ENCODE results near the gene NXN. TPM values are rescaled to one million over a fixed set of nuclear protein-coding genes. Genes with fewer than 3 reads are reported as not detected.
"Not testable (repeated sequence)": the region's sequence is repeated elsewhere in the genome, so short reads cannot be mapped to it uniquely, and the experiment has no call there.

The NXN gene
- total RNA-seq, 6 experiments from 2014 or later: 2.7 to 9.5 (median 8.0) TPM

GRCh38 chr17:830381-830780 is 149.2 kb downstream of the NXN start:
- Histone ChIP-seq H3K27me3 (no peaks in the 10 kb centered on the region), H3K27ac (no peak overlapping the region), H3K36me3 (no peaks in the 10 kb centered on the region), H3K4me1 (no peaks in the 10 kb centered on the region), H3K9me3 (no peaks in the 10 kb centered on the region), H3K4me3 (no peak overlapping the region)
- ATAC-seq (no peak), DNase-seq (no peak)
- 72% methylated on average over 15 of the region's 19 CpGs for WGBS (ENCODE audit: insufficient coverage, low coverage, low lambda C conversion rate, missing lambda C conversion rate)
- TF ChIP-seq, protein P1, sequence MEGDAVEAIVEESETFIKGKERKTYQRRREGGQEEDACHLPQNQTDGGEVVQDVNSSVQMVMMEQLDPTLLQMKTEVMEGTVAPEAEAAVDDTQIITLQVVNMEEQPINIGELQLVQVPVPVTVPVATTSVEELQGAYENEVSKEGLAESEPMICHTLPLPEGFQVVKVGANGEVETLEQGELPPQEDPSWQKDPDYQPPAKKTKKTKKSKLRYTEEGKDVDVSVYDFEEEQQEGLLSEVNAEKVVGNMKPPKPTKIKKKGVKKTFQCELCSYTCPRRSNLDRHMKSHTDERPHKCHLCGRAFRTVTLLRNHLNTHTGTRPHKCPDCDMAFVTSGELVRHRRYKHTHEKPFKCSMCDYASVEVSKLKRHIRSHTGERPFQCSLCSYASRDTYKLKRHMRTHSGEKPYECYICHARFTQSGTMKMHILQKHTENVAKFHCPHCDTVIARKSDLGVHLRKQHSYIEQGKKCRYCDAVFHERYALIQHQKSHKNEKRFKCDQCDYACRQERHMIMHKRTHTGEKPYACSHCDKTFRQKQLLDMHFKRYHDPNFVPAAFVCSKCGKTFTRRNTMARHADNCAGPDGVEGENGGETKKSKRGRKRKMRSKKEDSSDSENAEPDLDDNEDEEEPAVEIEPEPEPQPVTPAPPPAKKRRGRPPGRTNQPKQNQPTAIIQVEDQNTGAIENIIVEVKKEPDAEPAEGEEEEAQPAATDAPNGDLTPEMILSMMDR (IDR thresholded peaks at IDR 0.05): no peak
- no peak for TF ChIP-seq POLR2A (IDR thresholded peaks at IDR 0.05)
- intact Hi-C loops (cut with DNase I): no loop called here

DNA sequence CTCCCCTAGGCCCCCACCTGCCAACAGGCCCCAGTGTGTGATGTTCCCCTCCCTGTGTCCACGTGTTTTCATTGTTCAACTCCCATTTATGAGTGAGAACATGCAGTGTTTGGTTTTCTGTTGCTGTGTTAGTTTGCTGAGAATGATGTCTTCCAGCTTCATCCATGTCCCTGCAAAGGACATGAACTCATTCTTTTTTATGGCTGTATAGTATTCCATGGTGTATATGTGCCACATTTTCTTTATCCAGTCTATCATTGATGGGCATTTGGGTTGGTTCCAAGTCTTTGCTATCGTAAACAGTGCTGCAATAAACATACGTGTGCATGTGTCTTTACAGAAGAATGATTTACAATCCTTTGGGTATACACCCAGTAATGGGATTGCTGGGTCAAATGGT is 150.0 kb downstream of the NXN start:
- H3K27me3 ChIP-seq; H3K9me3 ChIP-seq; H3K4me1 ChIP-seq; DNase-seq; ATAC-seq; intact Hi-C loops (cut with DNase I); H3K36me3 ChIP-seq; H3K4me3 ChIP-seq; H3K27ac ChIP-seq: not testable (repeated sequence)
- 54% methylated on average over 3 of the region's 3 CpGs for WGBS (ENCODE audit: insufficient coverage, low coverage, low lambda C conversion rate, missing lambda C conversion rate)

DNA sequence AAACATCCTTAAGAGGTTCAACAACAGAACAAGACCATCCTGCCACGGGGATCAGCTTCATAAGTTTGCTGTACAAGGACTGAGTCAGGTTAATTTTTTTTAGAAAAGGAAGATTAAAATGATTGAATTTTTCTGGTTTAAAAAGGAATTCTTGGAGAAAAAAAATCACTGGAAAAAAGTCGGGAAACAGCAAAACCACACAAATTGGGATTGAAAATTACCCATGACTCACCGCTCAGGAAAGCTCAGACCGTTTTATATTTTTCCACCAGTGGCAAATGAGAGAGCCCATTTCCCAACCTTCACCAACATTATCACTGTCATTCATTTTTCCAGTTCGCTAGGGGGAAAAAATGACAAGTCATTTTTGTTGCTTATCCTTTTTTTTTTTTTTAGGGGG is 150.8 kb downstream of the NXN start:
- ATAC-seq (no peak), DNase-seq (no peak)
- Histone ChIP-seq H3K9me3 (no peaks in the 10 kb centered on the region), H3K4me1 (no peaks in the 10 kb centered on the region), H3K27me3 (no peaks in the 10 kb centered on the region), H3K4me3 (no peak overlapping the region), H3K36me3 (no peaks in the 10 kb centered on the region), H3K27ac (no peak overlapping the region)
- TF ChIP-seq, protein P1 (IDR thresholded peaks at IDR 0.05): no peak
- TF ChIP-seq POLR2A (IDR thresholded peaks at IDR 0.05): no peak
- intact Hi-C loops (cut with DNase I): no loop called here
- 73% methylated on average over 5 of the region's 5 CpGs for WGBS (ENCODE audit: insufficient coverage, low coverage, low lambda C conversion rate, missing lambda C conversion rate)

GRCh38 chr17:826778-827177 is 152.8 kb downstream of the NXN start:
- ATAC-seq (no peak), DNase-seq (no peak)
- WGBS (ENCODE audit: insufficient coverage, low coverage, low lambda C conversion rate, missing lambda C conversion rate): 88% methylated on average over 8 of the region's 21 CpGs
- no peaks in the 10 kb centered on the region for H3K4me1 ChIP-seq
- H3K9me3 ChIP-seq: no peaks in the 10 kb centered on the region
- intact Hi-C loops (cut with DNase I): no loop called here
- no peaks in the 10 kb centered on the region for H3K27me3 ChIP-seq
- H3K27ac ChIP-seq: no peak overlapping the region
- no peak overlapping the region for H3K4me3 ChIP-seq
- TF ChIP-seq POLR2A (IDR thresholded peaks at IDR 0.05): no peak
- TF ChIP-seq, protein P1 (IDR thresholded peaks at IDR 0.05): no peak
- no peaks in the 10 kb centered on the region for H3K36me3 ChIP-seq

- 71% methylated on average over 4 of the region's 17 CpGs for whole genome bisulfite sequencing (ENCODE audit: insufficient coverage, low coverage, low lambda C conversion rate, missing lambda C conversion rate)
- H3K9me3 ChIP-seq: no peaks in the 10 kb centered on the region
- no peaks in the 10 kb centered on the region for H3K27me3 ChIP-seq
- H3K4me3 ChIP-seq: no peak overlapping the region
- no peak for TF ChIP-seq POLR2A (IDR thresholded peaks at IDR 0.05)
- TF ChIP-seq, protein P1 (IDR thresholded peaks at IDR 0.05): no peak
- H3K4me1 ChIP-seq: no peaks in the 10 kb centered on the region
- H3K36me3 ChIP-seq: no peaks in the 10 kb centered on the region
- DNase-seq (no peak), ATAC-seq (no peak)
- intact Hi-C loops (cut with DNase I): no loop called here
- H3K27ac ChIP-seq: no peak overlapping the region
Measured at GRCh38 chr17:825216-825615, 154.4 kb downstream of the NXN start.
